GM18511 (cell line): ENCODE measurements around the gene DISP3.

Experiments used
- ATAC-seq: cut with Tn5 transposase; IDR thresholded peaks from one replicate; pipeline ENCODE4 v1.9.1; 2021; ENCODE audit warnings: mild to moderate bottlenecking, moderate library complexity; ENCODE audit not compliant: unreplicated experiment

Gene DISP3

GRCh38 chr1:11540773-11541160 lies 61.8 kb downstream of the DISP3 start:
- no peak for ATAC-seq

GRCh38 chr1:11541236-11541635 lies 62.3 kb downstream of the DISP3 start:
- ATAC-seq: no peak

- no peak for ATAC-seq
These were observed 63.0 kb downstream of the DISP3 start for GRCh38 chr1:11541956-11542355.

- no peak for ATAC-seq
These were observed 64.4 kb downstream of the DISP3 start for GRCh38 chr1:11543392-11543791.

- no peak for ATAC-seq
These were observed 64.8 kb downstream of the DISP3 start for GRCh38 chr1:11543796-11544195.

- ATAC-seq: no peak
These were observed 67.5 kb downstream of the DISP3 start for GRCh38 chr1:11546456-11546855.

GRCh38 chr1:11550664-11551283 lies 71.8 kb downstream of the DISP3 start:
- ATAC-seq: no peak

GRCh38 chr1:11558276-11558675 lies 79.3 kb downstream of the DISP3 start:
- no peak for ATAC-seq

- ATAC-seq: no peak
These were observed 80.1 kb downstream of the DISP3 start for GRCh38 chr1:11558871-11559590.

- no peak for ATAC-seq
These were observed 80.6 kb downstream of the DISP3 start for GRCh38 chr1:11559591-11559970.

GRCh38 chr1:11560061-11560460 lies 81.1 kb downstream of the DISP3 start:
- ATAC-seq: no peak

- ATAC-seq: no peak
These were observed 82.8 kb downstream of the DISP3 start for GRCh38 chr1:11561740-11562139.

GRCh38 chr1:11562664-11563063 lies 83.7 kb downstream of the DISP3 start:
- no peak for ATAC-seq

- ATAC-seq: no peak
These were observed 84.7 kb downstream of the DISP3 start for GRCh38 chr1:11563560-11564069.

GRCh38 chr1:11564237-11564636 lies 85.3 kb downstream of the DISP3 start:
- no peak for ATAC-seq

- ATAC-seq: no peak
These were observed 87.3 kb downstream of the DISP3 start for GRCh38 chr1:11566042-11566850.

GRCh38 chr1:11567244-11568065 lies 88.5 kb downstream of the DISP3 start:
- no peak for ATAC-seq

- no peak for ATAC-seq
These were observed 89.7 kb downstream of the DISP3 start for GRCh38 chr1:11568687-11569086.

GRCh38 chr1:11569551-11569950 lies 90.6 kb downstream of the DISP3 start:
- no peak for ATAC-seq

GRCh38 chr1:11569954-11570353 lies 91.0 kb downstream of the DISP3 start:
- no peak for ATAC-seq

- ATAC-seq: no peak
These were observed 91.9 kb downstream of the DISP3 start for GRCh38 chr1:11570821-11571380.
